IPS-15b (cell line): ENCODE results near the gene MTCL3.

Experiments used
- H3K27me3 ChIP-seq: one replicate; pipeline ENCODE4 v1.6.1; 2013; ENCODE audit warnings: low read length; ENCODE audit not compliant: control insufficient read depth, insufficient read depth
- H3K36me3 ChIP-seq: one replicate; pipeline ENCODE4 v1.6.1; 2013; ENCODE audit warnings: low read length; ENCODE audit not compliant: control insufficient read depth, insufficient read depth
- H3K4me1 ChIP-seq: one replicate; pipeline ENCODE4 v1.6.1; 2013; ENCODE audit warnings: mild to moderate bottlenecking, low read length; ENCODE audit not compliant: control insufficient read depth, insufficient read depth
- H3K4me3 ChIP-seq: one replicate; pipeline ENCODE4 v1.5.1; 2013; ENCODE audit warnings: low read depth, low read length
- H3K9ac ChIP-seq: one replicate; pipeline ENCODE4 v1.6.1; 2013; ENCODE audit warnings: low read depth, mild to moderate bottlenecking, low read length
- H3K9me3 ChIP-seq: one replicate; pipeline ENCODE4 v1.6.1; 2013; ENCODE audit warnings: mild to moderate bottlenecking, low read length; ENCODE audit not compliant: control insufficient read depth, insufficient read depth

Gene MTCL3

DNA sequence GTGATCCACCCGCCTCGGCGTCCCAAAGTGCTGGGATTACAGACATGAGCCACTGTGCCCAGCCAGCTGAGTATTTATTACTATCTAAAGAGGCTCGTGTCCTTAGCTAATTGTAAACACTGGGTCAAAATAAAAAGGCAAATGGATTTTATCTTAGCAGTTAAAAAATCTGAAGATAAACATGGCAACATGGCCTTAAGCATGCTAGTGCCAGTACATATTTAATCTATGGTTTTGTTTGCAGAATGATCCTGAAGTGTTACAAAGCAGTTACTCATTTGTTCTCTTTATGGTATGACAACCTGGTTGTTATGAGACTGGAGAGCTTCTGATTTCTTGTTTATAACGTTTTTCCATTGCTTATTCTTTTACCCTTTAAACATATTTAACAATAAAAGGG is 56.1 kb downstream of the MTCL3 start:
- Histone ChIP-seq H3K9me3 (no peaks in the 10 kb centered on the region), H3K4me3 (no peak overlapping the region), H3K27me3 (no peaks in the 10 kb centered on the region), H3K9ac (no peak overlapping the region), H3K36me3 (no peaks in the 10 kb centered on the region), H3K4me1 (no peaks in the 10 kb centered on the region)

DNA sequence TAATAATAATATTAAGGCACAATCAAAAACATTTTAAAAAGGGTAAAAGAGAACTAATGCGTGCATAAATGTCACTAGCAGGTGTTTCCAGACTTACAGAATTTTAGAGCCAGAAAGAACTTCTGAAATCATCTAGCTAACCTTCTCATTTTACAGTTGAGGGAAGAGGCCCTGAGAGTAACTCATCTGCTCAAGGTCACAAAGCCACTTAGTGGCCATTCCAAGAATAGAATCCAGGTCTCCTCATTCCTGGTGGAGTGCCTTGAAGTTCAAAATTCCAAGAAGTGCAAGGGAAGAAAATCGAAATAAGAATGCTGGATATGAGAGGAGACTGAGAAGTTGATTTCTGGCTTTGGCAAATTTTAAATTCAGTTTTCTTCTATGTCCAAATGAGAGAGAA is 56.8 kb downstream of the MTCL3 start:
- Histone ChIP-seq H3K9ac (no peak overlapping the region), H3K4me3 (no peak overlapping the region), H3K9me3 (no peaks in the 10 kb centered on the region), H3K27me3 (no peaks in the 10 kb centered on the region), H3K4me1 (no peaks in the 10 kb centered on the region), H3K36me3 (no peaks in the 10 kb centered on the region)

DNA sequence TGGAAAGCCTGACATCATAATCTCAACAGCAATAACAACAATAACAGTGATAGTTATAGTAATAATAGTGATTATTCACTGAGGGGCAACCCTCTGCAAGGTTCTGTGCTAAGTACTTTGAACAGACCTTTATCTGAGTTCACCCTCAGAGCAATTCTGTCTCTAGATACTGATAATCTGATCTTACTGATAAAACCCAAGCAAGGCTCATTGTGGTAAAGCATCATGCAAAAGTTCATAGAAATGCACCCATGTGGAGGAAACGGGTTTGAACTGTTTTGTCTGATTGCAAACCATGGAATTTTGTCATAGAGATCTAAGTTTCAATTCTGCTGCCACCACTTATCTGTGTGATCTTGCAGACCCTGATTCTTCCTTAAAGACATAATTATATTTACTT is 58.7 kb downstream of the MTCL3 start:
- Histone ChIP-seq H3K9ac (no peak overlapping the region), H3K4me3 (no peak overlapping the region), H3K36me3 (no peaks in the 10 kb centered on the region), H3K4me1 (no peaks in the 10 kb centered on the region), H3K9me3 (no peaks in the 10 kb centered on the region), H3K27me3 (no peaks in the 10 kb centered on the region)

DNA sequence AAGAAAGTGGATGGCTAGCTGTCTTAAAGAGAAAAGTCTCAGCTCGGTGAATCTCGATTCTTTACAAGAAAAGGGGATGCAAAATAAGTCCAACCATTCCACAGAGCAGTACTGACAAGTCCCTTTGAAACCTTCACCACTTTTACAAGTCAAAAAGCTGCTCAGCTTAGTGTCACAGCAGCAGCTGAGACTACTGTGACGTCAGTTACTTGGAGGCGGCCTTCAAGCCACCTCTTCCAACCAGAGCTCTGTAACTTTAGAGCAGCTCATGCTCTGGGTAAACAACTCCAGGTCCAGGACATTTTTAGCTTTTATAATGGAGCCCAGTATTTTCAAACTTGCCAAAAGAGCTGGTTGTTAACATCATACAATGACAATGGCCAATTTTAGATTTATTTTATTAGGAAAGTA is 59.9 kb downstream of the MTCL3 start, which contains the start of gene KIAA0408:
TSS of gene KIAA0408 (minus strand) at position 159 of the 411 bp plus-strand sequence. CDS start 5,408 bp downstream, outside the sequence.
- Histone ChIP-seq H3K4me1 (no peaks in the 10 kb centered on the region), H3K27me3 (no peaks in the 10 kb centered on the region), H3K4me3 (peak within 1 kb of the TSS; percentile 6), H3K36me3 (no peaks in the 10 kb centered on the region), H3K9ac (no peak within 1 kb of the TSS), H3K9me3 (no peaks in the 10 kb centered on the region)

DNA sequence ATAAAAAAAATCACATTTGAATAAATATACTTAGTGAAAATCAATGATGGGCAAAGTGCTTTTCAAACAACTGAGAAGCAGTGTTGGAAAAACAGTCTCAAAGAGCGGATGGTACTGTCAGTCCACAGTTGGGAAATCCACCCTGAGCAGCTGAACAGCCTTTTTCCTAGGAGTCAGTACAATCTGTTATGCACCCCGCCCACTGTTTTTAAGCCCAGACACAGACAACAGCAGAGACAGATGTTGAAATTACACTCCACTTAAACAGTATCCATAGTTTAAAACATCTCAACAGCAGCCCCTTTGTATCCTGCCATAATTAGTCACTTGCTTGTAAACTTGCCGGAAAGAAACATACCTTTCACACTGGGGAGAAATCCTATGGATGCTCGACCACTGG is 60.3 kb downstream of the MTCL3 start:
- Histone ChIP-seq H3K9me3 (no peaks in the 10 kb centered on the region), H3K27me3 (no peaks in the 10 kb centered on the region), H3K4me1 (no peaks in the 10 kb centered on the region), H3K36me3 (no peaks in the 10 kb centered on the region), H3K9ac (no peak overlapping the region), H3K4me3 (peak overlapping the region; percentile 6)

DNA sequence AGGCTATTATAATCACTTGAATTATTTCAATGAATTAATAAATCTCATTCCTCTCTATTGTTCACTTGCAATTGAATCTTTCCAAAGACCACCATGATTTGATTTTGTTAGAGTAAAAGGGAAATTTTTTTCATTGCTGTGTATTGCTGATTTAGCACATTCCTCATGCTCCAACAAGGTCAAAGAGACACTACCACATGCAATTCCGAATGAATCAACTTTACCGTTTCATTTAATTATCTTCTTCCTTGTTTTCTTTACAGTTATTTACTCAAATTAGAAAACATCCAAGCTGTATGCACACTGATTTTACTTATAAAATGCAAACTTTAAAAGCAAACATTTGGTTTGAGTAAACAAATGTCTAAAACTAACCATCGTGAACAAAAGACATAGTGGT is 60.9 kb downstream of the MTCL3 start:
- H3K36me3 ChIP-seq, result no peaks in the 10 kb centered on the region
- H3K4me3 ChIP-seq, result no peak overlapping the region
- H3K9ac ChIP-seq, result no peak overlapping the region
- H3K27me3 ChIP-seq, result no peaks in the 10 kb centered on the region
- H3K4me1 ChIP-seq, result no peaks in the 10 kb centered on the region
- no peaks in the 10 kb centered on the region for H3K9me3 ChIP-seq

DNA sequence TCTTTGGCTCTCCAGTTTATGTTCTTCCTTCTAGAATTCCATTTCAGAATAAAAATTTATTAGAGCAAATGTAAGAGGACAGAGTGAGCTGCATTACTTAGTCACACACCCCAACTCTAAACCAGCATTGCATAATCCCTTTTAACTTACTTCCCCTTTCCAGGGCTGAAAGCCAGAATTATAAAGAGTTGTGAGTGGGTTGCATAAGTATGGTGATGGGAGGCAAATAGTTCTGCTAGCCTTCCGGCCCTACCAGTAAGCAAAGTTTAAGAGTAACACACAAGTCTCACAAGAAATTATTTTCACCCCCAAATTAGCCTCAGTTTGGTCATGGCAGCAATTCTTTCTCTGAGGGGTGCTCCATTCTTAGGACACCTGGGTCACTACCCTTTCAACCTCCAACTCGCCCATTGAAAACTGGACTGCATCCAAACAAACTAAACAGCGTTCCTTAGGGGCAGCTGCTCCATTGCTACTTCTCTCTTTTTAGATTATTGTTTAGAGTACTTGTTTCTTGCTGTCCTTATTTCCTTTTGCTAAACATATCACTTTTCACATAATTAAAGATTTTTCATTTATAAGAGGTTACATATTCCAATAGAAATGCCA is 61.6 kb downstream of the MTCL3 start:
- Histone ChIP-seq H3K4me3 (no peak overlapping the region), H3K36me3 (no peaks in the 10 kb centered on the region), H3K4me1 (no peaks in the 10 kb centered on the region), H3K27me3 (no peaks in the 10 kb centered on the region), H3K9me3 (no peaks in the 10 kb centered on the region), H3K9ac (no peak overlapping the region)

DNA sequence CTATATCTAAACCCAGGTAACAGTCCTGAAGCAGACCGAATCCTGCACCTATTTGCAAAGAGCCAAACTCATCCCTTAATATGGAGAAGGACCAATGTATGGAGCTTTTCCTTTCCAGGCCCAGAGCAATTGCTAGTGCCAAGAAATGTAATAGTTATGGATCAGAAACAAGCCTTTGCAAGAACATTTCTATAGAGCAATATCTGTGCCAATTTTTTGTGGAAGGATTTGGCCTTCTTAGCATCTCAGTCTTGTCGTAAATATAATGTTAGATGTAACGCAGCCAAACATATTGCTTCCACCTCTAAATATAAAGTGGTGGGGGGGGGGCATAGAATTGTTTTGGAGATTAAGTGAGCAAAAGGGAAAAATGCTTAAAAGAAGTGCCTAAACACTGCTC is 62.7 kb downstream of the MTCL3 start:
- Histone ChIP-seq H3K9ac (no peak overlapping the region), H3K27me3 (no peaks in the 10 kb centered on the region), H3K4me3 (no peak overlapping the region), H3K36me3 (no peaks in the 10 kb centered on the region), H3K4me1 (no peaks in the 10 kb centered on the region), H3K9me3 (no peaks in the 10 kb centered on the region)

DNA sequence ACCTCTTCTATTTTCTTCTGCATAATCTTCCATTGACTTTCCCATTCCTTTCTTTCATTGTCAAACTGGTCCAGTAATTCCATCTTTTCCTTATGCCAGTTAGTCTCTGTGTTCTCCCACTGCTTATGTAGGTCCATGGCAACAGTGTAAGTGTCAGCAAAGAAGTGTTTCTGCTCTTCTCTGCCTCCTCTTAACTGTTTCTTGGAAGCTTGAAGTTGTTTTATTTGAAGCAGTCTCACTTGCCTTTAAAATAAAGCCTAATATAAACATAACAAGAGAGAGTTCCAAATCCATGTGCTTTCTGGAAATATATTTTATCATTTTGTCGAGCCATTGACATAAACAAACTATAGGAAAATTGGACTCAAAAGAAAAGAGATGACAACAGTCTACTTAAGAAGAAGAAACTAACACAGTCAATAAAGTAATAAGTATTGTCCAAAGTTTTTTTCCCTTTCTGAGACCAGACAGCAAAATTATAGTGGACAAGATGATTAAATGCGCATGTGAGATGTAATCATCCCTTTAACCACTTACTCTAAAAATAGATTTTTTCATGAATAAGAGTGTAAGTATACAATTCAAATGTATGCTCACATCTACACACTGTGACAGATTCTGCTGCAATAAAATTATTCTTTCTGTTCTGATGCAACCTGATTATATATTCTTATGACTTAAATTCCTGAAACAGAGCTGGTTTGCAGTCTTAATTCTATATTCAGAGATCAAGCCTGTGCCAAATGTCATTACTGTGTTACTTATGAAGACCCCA is 65.1 kb downstream of the MTCL3 start:
- no peaks in the 10 kb centered on the region for H3K27me3 ChIP-seq
- H3K36me3 ChIP-seq, result no peaks in the 10 kb centered on the region
- H3K9ac ChIP-seq, result no peak overlapping the region
- no peak overlapping the region for H3K4me3 ChIP-seq
- no peaks in the 10 kb centered on the region for H3K4me1 ChIP-seq
- H3K9me3 ChIP-seq, result no peaks in the 10 kb centered on the region

DNA sequence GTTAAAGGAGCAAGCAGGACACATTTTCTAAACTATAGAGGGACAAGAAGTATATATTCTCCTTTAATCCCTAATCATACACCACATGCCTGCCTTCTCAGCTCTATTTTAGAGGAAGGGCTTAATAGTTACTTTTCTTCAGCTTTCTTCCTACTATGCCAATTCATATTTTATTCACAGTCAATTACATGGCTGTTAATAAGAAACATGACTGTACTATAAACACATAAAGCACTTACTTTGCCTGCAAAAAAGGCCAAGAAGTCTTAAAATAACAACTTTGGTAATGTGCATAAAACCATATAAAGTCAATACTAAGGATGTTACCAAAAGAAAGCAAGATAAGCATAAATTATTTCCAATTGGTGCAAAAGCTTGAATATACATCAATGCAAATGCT is 66.3 kb downstream of the MTCL3 start:
- H3K4me1 ChIP-seq, result no peaks in the 10 kb centered on the region
- no peaks in the 10 kb centered on the region for H3K36me3 ChIP-seq
- no peak overlapping the region for H3K9ac ChIP-seq
- no peaks in the 10 kb centered on the region for H3K27me3 ChIP-seq
- no peaks in the 10 kb centered on the region for H3K9me3 ChIP-seq
- no peak overlapping the region for H3K4me3 ChIP-seq

DNA sequence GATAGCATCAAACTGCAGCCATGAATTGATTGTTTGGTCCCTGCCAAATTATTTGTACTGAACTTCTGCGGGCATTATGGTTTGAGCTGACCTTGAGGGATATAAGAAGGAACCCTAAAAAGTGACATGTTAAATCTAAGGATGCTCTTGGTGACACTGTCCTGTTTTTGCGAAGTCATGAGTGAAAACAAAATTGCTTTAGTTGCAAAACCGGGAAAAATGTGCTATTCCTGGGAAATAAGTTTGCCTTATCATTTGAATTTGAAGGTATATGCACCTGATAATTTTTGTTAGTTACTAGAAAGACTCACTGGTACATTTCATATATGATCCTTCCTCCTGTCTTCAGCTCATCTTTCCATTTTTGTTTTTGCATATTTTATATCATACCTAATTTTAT is 67.7 kb downstream of the MTCL3 start:
- H3K9ac ChIP-seq, result no peak overlapping the region
- no peak overlapping the region for H3K4me3 ChIP-seq
- no peaks in the 10 kb centered on the region for H3K27me3 ChIP-seq
- H3K4me1 ChIP-seq, result no peaks in the 10 kb centered on the region
- no peaks in the 10 kb centered on the region for H3K36me3 ChIP-seq
- no peaks in the 10 kb centered on the region for H3K9me3 ChIP-seq

DNA sequence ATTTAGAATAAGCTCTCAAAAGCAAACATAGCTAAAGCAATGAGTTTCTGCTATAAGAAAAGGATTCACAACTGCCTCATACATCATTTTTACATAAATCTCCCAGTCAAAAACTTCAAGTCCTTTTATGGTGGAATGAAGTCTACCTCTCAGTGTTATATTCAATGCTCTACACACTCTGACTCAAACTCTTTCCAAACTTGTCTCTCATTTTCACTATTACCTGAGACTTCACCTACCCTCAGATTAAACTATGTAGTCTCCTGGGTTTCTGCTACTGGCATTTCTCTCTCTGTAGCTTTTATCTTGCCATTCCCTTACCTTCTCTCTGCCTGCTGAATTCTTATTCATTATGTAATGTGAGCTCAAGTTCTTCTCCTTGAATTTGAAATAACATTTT is 71.4 kb downstream of the MTCL3 start:
- Histone ChIP-seq H3K4me1 (no peaks in the 10 kb centered on the region), H3K9ac (no peak overlapping the region), H3K27me3 (no peaks in the 10 kb centered on the region), H3K9me3 (no peaks in the 10 kb centered on the region), H3K4me3 (no peak overlapping the region), H3K36me3 (no peaks in the 10 kb centered on the region)
